HG02973 (cell line): ENCODE results near the gene ATP9A.
"Not testable (repeated sequence)": the region's sequence is repeated elsewhere in the genome, so short reads cannot be mapped to it uniquely, and the experiment has no call there.

Experiments used
- ATAC-seq: cut with Tn5 transposase; IDR thresholded peaks from one replicate; pipeline ENCODE4 v1.9.1; 2021; ENCODE audit warnings: moderate library complexity; ENCODE audit not compliant: unreplicated experiment

ATP9A gene

GRCh38 chr20:51660672-51661608 is 107.2 kb downstream of the ATP9A start:
- no peak for ATAC-seq

DNA sequence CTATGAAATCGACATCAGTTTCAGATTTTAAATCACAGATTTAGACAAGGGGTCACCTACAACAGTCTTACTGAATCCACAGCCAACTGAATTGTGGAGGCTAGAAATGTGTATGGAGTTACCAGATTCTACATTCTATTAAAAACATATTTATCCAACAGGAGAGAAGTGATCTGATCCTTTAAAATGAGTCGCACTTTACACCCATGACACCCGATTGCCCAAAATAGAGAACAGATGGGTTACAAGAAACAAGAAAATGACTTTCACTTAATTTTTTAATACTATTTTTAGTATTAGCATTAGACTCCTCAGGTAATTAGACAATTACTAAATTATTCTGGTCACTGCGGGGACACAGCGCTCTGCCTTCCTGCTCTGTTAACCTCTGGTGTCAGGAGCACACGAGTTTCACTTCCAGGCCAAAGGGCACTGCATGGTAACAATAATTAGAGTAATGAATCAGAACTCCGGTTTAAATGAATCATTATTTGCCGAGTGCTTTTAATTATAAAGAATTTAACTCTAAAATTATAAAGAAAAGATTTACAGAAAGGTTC is 108.6 kb downstream of the ATP9A start:
- ATAC-seq = no peak

DNA sequence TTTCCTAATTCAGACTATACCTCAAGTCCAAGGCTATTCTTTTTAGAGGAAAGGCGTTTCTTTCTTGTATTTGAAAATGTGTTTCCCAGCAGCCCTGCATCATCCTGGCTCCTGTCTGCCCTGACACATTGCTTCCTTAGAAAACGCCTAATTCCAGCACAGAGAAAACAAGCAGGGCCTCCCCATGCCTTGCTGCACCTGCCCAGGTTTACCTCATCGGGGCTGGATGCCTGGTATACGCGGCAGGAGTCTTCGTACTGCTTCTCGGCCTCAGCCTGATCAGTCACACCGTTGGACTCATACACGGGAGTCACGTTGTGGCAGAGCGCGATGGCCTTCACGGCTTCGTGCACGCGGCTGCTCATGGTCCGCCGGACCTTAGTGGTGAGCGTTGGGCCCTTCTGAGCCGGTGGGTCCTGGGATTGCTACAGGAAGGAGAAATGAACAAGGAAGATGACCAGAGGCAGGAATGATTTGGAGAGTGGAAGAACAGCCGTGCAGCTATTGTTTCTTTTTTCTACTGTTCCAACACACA is 111.4 kb downstream of the ATP9A start:
- no peak for ATAC-seq

GRCh38 chr20:51656089-51656488 is 112.1 kb downstream of the ATP9A start:
- ATAC-seq = not testable (repeated sequence)

- ATAC-seq = no peak
Measured at GRCh38 chr20:51654495-51654894, 113.7 kb downstream of the ATP9A start.

DNA sequence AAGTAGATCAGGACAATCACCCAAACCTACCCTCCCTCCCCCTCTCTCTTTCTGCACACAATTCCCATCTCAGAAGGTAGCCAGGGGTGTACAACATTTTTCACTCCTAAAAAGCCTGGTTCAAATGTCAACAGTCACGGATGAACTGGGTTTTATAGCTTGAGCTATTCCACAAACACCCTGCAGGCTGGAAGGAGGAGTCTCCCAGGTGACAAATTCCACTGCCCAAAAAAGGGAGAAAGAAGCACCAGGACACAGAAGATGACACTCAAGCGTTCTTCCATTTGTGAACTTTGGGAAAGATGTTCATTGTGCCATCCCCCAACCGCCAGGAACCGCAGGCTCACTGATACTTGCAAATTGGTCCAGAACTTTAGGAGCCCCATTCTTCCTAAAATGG is 114.1 kb downstream of the ATP9A start:
- no peak for ATAC-seq

GRCh38 chr20:51653226-51653625 is 115.0 kb downstream of the ATP9A start:
- no peak for ATAC-seq

DNA sequence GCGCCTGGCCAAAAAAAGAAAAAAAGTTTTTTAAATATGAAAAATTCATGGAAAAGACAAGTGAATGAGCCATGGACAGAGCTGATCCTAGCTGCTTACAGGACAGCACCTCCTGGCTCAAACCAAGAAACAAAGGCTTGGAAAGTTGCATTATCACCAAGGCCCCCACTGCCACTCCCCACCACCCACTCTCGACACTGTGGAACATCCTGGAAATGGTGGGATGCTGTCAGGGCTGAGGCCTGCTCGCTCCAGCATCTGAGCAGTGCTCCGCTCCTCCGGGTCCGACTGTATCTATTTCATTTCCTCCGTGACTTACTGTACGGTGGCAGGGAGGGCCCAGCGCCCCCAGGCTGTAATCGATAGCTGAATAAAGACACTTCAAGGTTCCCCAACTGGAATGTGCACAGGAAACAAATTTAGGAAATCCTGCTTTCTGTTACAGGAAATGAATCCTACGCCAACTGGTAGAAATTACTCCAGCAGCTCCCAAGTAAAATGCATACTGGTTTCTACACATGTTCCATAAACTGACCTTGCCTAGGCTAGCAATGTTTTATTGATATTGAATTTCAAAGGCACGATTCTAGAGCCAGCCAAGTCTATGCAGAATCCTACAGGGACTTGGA is 116.2 kb downstream of the ATP9A start:
- ATAC-seq = no peak

GRCh38 chr20:51650685-51651134 is 117.5 kb downstream of the ATP9A start:
- ATAC-seq = no peak

GRCh38 chr20:51648571-51648947 is 119.6 kb downstream of the ATP9A start:
- no peak for ATAC-seq

DNA sequence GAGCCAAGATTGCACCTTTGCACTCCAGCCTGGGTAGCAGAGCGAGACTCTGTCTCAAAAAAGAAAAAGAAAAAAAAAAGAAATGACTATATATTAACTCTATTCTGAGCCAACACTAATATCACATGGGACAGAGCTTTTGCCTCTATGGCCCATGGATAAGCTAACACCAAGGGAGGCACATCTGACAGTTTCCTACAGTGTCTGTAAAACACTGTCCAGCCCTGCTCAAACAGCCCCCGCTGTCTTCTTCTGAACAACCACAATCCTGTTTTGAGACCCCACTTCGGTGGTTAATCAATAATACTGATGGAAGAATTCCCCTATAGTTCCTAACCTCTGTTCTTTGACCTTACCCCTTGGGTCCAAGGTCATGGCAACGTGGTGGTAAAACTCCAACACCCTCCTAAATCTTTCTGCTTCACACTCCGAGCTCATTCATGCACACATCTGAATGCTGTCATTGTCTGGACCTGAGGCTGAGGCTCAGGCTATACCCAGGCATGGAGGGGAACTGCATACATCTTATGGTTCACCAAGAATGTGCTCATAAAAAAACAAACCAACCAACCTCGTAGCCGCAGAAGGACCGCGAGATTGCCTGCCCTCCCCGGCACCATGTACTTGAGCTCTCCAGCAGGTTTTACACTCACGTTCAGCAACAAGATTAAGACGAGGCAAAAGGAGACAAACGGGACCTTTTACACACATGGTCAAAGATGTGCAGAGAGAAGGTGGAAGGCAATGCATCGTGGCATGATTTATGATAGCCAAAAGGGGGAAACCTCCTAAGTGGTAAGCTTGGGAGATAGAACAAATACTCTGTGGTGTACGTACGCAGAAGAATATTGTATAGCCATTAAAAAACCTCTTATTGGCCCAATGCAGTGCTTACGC is 120.3 kb downstream of the ATP9A start:
- no peak for ATAC-seq

GRCh38 chr20:51643810-51644209 is 124.4 kb downstream of the ATP9A start:
- not testable (repeated sequence) for ATAC-seq

DNA sequence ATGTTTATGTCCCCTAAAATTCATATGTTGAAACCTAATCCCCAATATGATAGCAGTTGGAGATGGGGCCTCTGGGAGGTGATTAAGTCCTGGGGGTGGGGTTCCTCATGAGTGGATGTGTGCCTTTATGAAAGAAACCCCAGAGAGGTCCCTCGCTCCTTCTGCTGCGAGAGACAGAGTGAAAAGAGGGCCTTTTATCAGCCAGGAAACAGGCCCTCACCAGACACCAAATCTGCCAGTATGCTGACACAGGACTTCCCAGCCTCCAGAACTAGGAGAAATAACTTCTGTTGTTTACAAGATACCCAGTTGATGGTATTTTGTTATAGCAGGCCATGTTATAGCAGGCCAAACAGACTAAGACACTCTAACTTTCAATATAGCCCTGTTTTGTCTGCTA is 124.8 kb downstream of the ATP9A start:
- no peak for ATAC-seq

GRCh38 chr20:51641866-51642265 is 126.3 kb downstream of the ATP9A start:
- ATAC-seq = no peak

DNA sequence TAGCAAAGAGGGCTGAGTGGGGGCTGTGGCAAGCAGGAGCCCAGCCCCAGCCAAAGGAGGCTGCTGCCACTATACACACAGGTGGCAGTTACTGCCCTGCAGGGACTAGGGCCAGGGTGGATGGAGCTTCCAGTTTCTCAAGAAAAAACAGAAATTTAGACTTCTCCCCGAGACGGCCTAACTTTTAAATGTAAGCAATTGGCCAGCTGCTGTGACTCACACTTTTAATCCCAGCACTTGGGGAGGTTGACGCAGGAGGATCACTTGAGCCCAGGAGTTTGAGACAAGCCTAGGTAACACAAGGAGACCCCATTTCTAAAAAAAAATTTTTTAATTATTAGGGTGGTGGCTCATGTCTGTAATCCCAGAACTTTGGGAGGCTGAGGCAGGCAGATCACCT is 127.4 kb downstream of the ATP9A start:
- ATAC-seq = no peak

GRCh38 chr20:51639206-51639832 is 128.9 kb downstream of the ATP9A start:
- no peak for ATAC-seq

DNA sequence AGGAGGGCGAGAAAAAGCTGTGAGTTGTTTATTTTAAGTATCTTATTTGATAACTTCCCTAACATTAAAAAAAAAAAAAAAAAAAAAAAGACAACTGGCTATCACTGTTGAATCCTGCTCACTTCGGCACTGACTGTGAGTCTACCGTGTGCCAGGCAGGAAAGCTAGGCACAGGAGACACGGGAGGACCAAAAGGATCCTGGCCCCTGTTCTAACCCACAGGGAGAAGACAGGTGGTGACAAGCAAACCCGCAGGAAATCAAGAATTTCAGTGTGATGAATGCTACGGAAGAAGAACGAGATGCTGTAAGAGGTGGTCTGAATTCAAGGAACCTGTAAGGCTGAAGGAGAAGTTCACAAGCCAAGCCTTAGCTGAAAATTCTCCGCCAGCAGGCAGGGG is 130.9 kb downstream of the ATP9A start:
- no peak for ATAC-seq

DNA sequence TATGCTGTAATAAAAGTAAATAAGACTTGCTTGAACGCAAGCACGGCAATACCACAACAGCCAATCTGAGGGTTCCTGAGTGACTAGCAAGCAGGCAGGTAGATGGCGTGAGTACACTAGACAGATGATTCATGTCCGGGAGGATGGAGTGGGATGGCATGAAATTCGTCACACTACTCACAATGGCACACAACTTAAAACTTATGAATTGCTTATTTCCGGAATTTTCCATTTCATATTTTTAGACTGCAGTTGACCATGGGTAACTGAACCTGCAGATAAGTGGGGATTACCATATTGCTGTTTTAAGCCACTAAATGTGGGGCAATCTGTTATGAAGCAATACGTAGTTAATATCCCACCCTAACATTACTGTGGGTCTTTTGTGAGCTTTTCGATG is 132.1 kb downstream of the ATP9A start:
- no peak for ATAC-seq

GRCh38 chr20:51635680-51636079 is 132.5 kb downstream of the ATP9A start:
- ATAC-seq = no peak

- ATAC-seq = no peak
Measured at GRCh38 chr20:51634877-51635276, 133.3 kb downstream of the ATP9A start.
